ENCODE data around the gene GRHL1.

DNA sequence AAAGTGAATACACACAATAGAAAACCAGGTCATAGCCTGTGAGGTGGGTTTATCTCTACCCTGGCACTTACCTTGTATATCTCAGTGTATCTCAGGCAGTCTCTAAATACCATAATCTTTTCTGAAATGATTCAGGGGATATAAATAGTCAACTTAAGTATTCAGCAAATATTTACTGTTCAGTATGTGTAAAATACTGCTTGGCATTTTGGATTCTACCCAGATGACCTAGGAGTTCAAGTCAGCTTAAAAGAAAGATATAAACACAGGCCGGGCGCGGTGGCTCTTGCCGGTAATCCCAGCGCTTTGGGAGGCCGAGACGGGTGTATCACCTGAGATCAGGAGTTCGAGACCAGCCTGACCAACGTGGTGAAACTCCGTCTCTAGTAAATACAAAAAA, 23.8 kb downstream of the GRHL1 start:
- TF ChIP-seq, protein P1, sequence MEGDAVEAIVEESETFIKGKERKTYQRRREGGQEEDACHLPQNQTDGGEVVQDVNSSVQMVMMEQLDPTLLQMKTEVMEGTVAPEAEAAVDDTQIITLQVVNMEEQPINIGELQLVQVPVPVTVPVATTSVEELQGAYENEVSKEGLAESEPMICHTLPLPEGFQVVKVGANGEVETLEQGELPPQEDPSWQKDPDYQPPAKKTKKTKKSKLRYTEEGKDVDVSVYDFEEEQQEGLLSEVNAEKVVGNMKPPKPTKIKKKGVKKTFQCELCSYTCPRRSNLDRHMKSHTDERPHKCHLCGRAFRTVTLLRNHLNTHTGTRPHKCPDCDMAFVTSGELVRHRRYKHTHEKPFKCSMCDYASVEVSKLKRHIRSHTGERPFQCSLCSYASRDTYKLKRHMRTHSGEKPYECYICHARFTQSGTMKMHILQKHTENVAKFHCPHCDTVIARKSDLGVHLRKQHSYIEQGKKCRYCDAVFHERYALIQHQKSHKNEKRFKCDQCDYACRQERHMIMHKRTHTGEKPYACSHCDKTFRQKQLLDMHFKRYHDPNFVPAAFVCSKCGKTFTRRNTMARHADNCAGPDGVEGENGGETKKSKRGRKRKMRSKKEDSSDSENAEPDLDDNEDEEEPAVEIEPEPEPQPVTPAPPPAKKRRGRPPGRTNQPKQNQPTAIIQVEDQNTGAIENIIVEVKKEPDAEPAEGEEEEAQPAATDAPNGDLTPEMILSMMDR (IDR thresholded peaks at IDR 0.05; ENCODE audit: low read depth, low read length): no peak
- TF ChIP-seq EZH2phosphoT487 (IDR thresholded peaks at IDR 0.05; ENCODE audit: low read depth): no peak
